H54 (cell line): ENCODE results near the gene TDRD7.
A peak's percentile ranks its signal among the peaks of the same experiment; 100 is the strongest.

Source experiments
- DNase-seq: peaks from one replicate; pipeline ENCODE4 v3.0.0; 2011; ENCODE audit warnings: low spot score, mixed read lengths; ENCODE audit not compliant: insufficient read length
- FAIRE-seq: peaks from 3 replicates; lab custom pipeline; 2011; peaks lifted over from hg19 to GRCh38; lab: Jason Lieb, UNC
- POLR2A ChIP-seq: IDR thresholded peaks from 2 replicates; pipeline ENCODE4 v1.6.1; 2011; ENCODE audit warnings: low read depth, mild to moderate bottlenecking, low read length

Gene TDRD7

DNA sequence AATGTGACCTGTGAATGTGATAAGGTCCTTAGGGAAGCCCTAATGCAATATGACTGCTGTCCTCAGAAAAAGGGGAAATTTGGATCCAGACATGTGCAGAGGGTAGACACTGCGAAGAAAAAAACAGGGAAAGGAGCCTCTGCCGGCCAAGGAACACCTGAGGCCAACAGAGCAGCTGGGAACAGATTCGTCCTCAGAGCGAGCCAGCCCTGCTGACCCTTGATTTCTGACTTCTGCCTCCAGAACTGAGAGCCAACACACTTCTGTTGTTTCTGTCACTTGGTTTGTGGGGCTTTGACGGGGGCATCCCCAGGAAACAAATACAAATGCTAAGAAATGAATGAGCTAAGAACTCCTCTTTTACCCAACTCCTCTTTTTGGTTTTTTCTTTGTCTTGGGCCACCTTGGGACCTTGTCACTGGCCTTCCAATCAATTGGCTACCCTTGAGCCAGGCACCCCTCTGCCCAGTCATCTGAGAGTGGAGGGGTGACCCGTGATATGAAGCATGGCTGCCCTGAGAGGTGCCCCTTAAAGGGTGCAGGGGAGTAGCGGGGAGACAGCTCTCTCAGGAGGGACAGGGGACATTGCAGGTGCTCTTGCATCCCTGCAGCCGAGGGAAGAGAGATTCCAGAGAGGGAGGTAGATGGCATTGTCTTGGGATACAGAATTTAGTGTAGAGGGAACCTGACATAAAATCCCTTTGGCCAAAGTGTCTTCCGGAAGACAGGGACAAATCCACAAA, 106.4 kb downstream of the TDRD7 start:
- no peak for TF ChIP-seq POLR2A
- DNase-seq (no peak), FAIRE-seq (no peak)

DNA sequence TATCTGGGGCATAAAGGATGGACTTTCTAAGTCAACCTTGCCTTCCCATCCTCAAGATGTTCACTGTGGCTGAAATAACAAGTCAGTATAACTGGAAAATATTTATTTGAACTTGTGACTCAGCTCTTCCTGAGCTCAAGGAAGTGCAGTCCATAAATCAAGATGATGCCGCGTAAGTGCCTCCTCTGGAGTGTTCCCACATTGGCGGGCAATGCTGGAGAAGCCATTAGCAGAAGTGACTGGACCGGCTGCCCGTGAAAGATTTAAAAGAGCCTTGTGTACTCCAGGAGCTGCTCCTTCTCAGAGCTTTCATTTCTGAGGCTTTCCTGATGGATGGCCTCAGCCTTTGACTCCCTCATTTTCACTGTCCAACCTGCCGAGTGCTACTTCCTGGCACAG, 107.0 kb downstream of the TDRD7 start:
- no peak for TF ChIP-seq POLR2A
- FAIRE-seq (peak; percentile 96), DNase-seq (peak; percentile 97)

DNA sequence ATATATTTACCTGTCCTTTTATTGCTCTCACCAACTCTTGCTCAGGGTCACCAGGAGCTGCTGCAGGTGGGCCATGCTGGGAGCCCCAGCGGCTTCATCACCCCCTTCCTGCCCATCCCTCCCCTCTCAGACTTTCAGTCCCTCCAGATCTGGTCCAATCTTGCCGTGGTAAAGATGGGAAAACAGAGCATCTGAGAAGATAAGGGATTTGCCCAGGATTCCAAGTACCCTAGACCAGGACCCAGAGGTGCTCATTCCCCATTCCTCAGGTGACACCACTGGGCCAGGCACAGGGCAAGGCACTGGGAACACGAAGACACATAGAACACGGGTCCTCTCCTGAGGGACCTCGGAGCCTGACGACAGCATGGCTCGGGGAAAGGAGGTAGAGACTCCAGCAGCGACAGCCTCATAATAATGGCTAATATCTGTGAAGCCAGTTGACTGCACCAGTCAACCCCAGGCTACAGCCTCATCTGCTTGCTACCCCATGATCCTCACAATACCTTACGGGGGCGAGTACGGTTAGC, 107.6 kb downstream of the TDRD7 start:
- TF ChIP-seq POLR2A = no peak
- no peak for FAIRE-seq
- no peak for DNase-seq

DNA sequence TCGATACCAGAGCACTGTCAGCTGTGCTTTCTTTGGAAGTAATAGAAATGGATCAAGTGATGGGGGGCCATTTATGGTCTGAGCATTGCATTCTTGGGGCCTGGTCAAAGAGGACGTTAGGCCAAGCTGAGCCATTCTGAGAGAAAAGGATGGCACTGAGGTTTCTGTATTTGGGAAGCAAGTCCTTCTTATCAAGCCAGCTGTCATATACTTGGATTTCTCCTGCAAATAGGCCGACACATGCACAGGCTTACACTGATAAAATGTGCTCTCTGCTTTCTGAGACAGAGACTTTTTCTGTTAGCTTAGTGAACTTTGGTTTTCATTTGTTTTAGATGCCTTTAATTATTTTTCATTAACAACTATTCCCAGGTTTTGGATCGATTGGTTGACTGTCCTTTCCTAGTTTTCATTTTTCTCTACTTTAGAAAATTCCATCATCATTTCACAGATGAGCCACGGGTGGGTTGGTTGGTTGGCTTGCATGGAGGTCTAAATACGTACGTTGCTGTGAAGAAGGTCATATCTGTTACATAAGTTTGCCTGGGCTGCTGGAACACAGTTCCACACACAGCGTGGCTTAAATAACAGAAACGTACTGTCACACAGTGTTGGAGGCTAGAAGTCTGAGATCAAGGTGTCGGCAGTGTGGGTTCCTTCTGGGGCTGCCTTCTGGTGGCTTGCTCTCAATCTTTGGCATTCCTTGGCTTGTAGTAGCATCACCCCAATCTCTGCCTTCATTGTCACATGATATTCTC, 109.9 kb downstream of the TDRD7 start:
- TF ChIP-seq POLR2A = no peak
- FAIRE-seq (no peak), DNase-seq (no peak)

DNA sequence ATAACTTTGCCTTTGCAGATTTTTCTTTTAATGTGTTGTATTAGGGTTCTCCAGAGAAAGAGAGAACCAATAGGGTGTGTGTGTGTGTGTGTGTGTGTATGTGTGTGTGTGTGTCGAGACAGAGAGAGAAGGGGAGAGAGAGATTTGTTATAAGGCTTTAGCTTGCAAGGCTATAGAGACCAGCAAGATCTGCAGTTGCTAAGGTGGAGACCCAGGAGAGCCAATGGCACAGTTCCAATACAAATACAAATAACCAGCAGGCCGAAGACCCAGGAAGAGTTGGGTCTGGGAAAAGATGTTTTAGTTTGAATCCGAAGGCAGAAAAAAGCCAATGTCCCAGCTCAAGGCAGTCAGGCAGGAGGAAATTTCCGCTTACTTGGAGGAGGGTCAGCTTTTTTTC, 112.5 kb downstream of the TDRD7 start:
- DNase-seq (no peak), FAIRE-seq (no peak)
- no peak for TF ChIP-seq POLR2A

DNA sequence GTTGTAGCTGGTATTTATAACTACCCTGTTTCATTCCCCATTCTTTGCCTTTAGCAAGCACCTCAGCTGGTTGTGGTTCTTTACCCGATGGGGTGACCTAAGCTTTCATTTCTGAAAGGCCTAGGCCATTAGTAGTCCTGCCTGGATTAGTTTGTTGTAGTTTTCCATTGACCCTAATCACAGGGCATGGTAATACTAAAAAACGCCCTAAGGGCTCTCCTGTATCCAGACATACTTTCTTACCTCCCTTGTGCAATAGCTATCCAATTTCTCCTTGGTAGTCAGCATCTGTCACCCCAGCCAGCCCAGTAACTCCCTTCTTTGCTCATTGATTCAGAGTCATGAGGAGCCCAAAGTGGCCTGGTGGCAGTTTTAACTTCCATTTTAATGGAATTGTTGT, 113.6 kb downstream of the TDRD7 start:
- FAIRE-seq (peak; percentile 52), DNase-seq (no peak)
- TF ChIP-seq POLR2A = no peak

DNA sequence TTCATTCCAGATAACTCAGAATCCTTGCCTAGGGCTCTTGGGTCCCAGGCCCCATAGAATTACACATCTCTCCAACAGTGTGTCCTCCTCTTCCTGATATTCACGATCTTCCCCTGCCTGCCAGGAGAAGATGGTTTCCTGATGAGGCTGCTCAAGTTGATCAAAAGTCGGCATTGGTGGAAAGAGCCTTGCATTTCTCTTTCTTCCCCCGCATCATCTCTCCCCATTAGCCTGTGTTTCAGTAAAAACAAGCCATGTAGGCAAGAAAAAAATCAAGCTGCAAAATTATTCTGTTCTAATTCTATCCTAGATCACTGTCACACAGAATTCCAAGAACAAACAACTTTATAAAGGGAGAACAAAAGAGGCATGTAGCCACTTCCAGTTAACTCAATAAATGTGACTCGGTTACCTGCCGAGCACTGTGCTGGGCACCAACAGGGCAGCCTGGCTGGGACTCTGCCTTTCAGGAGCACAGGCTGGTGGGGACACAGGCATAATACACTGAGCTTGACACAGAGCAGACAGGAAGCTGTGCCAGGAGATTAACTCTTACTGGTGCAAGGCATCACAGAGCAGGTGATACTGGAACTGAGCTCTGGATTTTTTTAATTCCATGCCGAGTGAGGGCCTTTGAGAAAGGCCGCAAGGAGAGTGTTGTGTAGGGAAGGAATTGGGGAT, 115.1 kb downstream of the TDRD7 start:
- FAIRE-seq = no peak
- no peak for DNase-seq
- no peak for TF ChIP-seq POLR2A

DNA sequence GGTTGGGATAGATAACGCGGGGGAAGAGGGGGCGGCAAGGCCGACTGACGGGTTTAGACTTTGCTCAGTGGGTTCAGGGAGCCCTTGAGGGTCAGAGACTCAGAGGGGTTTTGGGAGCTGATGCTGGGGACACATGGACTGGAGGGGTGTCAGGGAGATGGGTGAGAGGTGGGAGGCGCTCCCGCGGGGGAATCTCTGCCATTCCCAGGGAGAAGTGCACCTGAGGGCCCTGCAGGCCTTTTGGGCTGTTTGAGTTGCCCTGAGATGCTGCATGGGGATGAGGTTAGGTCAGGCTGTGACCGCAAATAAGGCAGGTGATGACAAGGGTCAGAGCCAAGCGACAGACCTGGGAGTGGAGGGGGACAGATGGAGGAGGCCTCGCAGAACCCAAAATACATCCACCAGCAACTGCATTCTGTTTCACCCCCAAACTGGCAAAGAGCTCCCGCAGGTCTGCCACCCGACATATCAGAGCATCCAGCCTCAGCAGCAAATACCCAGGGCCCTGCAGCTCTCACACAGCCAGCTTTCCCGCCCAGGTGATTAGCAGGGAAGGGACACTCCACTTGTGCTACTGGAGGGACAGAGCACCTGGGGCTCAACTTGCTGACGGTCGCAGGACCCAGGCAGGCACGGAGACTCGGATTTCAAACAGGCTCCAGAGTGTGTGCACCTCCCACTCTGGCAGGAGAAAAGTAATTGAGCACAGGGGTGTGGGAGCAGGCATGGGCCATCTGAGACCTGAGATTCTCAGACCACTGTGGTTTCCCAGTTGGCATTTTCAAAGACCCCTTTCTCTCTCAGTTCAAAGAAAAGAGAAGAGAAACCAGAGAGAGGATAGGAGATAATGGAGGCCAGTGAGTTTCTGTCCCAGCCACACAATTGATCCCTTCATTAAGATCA, 116.0 kb downstream of the TDRD7 start:
- FAIRE-seq = no peak
- no peak for DNase-seq
- no peak for TF ChIP-seq POLR2A

DNA sequence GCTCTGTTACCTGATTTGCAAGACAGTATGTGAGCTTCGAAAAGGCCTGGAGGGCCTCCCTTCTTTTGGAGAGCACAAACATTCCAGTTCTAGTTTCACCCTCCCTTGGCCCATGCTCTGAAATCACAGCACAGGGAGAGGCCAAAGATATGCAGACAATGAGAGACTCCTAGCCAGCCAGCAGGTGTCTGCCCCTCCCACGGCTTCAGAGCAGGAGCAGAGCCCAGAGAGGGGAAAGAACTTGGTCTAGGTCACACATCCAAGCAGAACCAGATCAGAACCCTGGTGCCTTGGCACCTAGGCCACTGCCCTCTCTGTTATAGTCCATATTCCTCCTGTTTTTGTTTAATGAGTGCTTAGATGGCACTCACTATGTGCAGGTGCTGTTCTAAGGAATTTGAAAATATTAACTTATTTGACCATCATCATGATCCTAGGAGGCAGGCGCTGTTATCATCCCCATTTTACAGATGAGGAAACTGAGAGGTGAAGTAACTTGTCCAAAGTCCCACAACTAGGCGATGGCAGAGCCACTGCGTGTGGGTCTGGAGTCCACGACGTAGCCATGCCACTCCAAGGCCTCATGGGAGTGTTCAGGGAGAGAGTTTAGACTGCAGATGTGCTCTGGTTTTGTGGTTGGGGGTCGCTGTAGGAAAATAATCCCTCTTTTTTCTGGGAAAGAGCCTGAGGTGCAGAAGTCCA, 116.8 kb downstream of the TDRD7 start:
- DNase-seq = no peak
- no peak for TF ChIP-seq POLR2A
- no peak for FAIRE-seq

DNA sequence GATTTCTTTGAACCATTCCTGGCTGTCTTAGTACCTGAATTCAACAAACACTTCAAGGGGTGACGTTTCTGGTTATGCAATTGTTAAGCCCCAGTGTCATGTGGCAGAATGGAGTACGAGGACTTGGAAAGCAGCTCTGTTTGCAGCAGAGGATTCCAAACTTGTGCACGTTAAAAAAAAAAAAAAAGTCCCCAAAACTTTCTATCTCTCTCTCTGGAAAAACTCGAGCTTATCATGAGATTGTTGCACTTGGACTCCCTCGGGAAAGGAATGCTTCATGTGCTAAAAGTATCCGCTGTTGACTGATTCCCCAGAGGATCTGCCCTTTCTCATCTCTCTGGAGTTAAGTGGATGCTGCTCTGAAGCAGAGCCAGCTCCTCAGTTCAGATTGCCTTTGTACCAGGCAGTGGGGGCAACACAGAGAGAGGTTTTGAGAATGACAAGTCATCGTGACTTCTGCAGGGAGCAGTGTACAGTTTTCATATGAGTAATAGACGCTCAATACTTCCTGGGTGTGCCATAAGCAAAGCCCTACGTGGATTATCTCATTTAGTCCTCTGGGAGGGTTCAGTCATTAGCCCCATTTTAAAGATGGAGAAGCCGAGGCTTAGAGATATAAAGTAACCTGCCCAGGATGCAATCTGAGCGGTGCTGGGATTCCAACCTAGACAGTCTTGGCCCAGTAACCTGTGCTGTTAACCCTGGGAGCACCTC, 117.6 kb downstream of the TDRD7 start:
- TF ChIP-seq POLR2A = no peak
- DNase-seq (peak; percentile 86), FAIRE-seq (peak; percentile 96)

DNA sequence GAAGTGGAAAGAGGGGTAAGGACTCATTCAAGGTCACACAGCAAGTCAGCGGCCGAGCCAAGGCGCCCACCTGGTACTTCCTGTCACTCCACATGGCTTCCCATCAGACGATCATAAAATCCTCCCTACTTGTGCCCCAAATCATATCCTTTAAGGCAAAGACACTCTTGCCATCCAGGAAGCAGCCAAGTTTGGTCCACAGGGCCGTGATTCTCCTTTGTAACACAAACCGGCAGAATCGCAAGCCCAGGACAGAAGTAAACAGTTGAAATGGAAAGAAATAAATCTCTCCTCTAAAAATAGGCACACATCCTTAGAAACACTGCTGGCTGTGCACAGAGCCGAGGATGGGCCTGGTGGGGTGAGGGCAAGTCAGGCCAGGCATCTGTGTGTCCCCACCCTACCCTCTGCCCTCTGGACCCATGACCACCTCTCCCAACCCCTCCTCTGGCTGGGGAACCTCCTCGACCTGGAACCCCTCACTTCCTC, 120.0 kb downstream of the TDRD7 start:
- no peak for TF ChIP-seq POLR2A
- DNase-seq (no peak), FAIRE-seq (no peak)

DNA sequence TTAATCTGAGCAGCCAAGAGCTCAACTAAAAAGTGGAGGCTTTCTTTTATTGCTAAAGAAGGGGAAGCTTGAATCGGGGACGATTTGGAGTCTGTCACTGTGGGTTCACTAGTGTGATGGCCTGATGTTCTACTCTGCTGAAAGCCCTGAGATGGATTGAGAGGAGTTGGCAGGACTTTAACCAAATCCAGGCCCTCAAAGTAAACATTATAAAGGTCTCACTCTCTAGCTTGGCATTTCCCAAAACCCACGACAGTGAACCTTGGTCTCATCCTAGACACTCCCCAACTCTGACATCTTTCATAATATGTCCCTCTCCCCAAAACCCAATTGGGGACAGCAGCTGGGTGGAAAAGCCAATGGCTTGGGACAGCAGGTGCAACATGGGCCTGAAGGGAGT, 122.3 kb downstream of the TDRD7 start:
- DNase-seq (no peak), FAIRE-seq (no peak)
- TF ChIP-seq POLR2A = no peak
